Dermis microvascular lymphatic vessel endothelial cell (primary cell): ENCODE measurements around the gene MED29. TPM values are rescaled to one million over a fixed set of nuclear protein-coding genes. Genes with fewer than 3 reads are reported as not detected.
A peak's percentile ranks its signal among the peaks of the same experiment; 100 is the strongest.

Experiments
- DNase-seq, 2 donors: peaks; one replicate each; pipeline versions ENCODE4 v3.0.0 to v3.0.0-alpha.2; 2010; ENCODE audit warnings: low read depth in 2 of 2
- total RNA-seq: library from RNA; depleted of rRNA; stranded (reverse); fragments of >200 nt; gene quantifications from 2 replicates; pipeline ENCODE4 v1.2.1, GENCODE V29; 2014

The MED29 gene
- total RNA-seq, 1 donor from 2014 or later: 11.6 TPM

DNA sequence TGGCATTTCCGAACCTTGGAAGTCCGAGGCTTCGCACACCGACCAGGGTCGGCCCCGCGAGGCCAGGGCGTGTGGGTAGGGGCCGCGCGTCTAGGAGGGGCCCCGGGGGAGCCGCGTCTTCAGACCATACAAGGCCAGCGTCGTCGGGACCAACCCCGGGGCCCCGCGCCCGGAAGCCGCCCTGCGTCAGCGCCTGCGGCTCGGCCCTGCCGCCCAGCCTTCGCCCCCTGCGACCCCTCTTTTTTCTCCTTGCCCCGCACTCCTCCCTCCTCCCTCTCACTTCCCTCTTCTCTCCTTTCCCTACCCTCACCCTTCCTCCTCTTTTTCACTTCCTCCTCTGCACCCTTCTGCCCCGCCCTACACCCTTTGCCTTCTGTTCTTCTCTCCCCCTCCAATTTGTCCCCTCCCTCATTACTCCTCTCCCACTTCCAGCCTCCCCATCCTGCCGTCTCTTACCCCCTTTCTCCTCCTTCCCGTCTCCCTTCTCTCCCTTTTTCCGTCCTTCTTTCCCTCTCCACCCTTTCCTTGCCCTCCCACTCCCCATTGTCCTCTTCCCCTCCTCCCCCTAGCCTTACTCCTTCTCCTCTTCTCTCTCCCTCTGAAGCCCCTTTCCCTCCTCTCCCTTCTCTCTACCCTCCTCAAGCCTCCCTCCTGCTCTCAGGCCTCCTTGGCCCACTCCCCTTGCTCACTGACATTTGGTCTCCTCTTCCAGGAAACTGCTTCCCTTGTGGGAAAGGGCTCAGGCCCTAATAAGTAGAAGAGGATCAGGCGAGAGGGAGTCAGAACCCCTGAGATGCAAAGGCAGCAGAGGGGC lies 19.0 kb downstream of the MED29 start:
- DNase-seq: peak; percentile 24 to 60

DNA sequence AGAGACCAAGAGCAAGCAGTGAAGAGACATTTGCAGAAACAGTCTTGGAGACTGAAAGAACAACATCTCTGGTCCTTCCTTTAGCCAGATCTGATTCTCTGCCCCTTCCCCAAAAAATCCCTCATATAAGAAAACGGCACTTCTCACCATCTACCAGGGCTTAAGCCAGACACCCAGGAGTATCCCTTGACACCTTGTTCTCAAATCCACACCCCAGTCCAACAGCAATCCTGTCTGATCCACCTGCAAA lies 19.6 kb downstream of the MED29 start:
- DNase-seq: no peak

DNA sequence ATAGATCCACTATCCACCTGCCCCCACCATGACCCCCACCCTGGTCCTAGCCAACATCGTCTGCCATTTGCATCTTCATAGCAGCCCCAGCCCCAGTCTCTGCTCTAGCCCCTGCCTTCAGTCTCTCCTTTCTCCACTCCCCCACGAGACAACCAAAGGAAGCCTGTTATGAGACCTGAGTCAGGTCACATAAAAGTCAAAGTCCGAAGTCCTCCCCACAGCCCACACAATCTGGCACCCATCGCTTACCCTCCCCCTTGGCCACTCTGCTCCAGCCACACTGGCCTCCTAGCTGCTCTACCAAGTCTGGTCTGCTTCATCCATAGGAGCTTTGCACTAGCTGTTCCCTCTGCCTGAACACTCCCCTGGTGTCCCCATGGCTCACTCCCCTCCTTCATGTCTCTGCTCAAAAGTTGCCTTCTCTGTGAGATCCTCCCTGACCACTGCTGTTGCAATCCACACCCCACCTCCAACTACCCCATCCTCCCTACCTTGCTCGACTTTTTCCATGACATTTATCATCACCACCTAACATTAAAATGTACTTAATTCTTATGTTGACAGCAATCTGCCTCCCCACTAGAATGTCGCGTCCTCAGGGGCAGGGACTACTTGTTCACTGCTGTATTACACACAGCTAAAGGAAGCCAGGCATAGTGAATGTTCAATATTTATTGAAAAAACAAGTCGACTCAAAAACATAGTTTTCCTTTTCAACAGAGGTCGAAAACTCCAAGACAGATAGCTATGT lies 20.1 kb downstream of the MED29 start:
- peak; percentile 55 to 71 for DNase-seq

DNA sequence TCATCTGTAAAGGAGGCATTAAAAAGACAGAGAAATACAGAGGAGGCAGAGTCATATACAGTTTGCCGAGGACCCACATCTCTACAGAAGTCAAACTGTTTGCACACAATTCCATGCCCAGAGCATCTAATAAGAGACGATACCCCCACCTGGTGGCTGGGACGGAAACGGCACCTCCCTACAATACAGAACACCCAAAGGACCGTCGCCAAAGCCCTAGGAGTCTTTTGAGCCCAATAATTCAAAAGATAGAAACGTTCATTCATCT lies 20.6 kb downstream of the MED29 start:
- peak; percentile 86 to 92 for DNase-seq

DNA sequence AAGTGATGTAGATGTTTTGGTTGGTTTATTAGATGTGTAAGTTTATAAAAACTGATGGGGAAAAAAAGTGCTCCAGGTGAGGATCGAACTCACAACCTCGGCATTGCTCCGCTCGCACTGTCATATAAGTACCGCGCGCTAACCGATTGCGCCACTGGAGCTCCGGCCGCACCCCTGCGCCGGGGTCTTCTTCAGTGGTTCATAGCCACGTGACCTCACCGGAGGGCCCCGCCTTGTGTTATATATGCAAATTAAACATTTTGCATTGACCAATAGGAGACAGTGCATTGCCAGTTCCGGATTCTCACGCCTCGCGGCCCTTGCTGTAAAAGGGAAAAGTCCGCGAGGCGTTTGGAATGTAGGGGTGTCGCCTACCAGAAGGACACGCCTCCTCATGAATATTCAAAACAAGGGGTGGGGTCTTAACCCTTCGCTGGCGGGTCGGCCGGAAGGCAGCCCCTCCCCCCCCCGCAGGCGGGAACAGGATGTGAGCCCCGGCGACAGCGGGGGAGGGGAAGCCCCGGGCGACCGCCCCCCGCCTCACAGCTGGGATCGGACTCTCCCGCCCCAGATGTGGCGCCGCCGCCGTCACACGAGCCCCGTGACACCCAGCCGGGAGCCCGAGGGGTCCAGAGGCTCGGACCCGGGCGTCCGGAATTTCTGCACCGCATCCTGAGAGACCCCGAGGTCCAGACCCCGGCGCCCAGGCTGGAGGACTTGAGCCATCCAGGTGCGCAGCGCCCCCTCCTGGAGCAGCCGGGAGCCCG lies 21.1 kb downstream of the MED29 start, which contains the start of gene PLEKHG2:
PLEKHG2 (plus strand) TSS at position 570 of the 767 bp plus-strand sequence. CDS start 1,418 bp downstream, outside the sequence.
- peak; percentile 100 for DNase-seq

DNA sequence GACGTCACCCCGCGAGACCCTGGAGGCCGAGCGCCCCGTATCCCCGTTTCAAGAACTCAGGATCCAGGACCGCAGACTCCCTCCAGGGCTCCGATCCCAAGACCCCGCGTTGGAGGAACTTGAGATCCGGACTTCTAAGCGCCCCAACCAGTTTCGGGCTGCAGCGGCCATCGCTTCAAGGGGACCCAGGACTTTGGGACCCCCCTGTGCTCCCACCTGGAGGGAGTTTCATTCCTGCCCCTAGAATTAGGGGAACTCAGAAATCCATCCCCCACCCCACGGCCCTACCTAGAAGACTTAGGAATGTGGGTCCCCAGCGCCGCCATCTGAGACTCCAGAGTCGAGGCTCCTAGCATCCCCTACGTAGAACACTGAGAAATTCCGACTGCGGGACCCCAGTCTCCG lies 21.7 kb downstream of the MED29 start:
- DNase-seq: no peak

DNA sequence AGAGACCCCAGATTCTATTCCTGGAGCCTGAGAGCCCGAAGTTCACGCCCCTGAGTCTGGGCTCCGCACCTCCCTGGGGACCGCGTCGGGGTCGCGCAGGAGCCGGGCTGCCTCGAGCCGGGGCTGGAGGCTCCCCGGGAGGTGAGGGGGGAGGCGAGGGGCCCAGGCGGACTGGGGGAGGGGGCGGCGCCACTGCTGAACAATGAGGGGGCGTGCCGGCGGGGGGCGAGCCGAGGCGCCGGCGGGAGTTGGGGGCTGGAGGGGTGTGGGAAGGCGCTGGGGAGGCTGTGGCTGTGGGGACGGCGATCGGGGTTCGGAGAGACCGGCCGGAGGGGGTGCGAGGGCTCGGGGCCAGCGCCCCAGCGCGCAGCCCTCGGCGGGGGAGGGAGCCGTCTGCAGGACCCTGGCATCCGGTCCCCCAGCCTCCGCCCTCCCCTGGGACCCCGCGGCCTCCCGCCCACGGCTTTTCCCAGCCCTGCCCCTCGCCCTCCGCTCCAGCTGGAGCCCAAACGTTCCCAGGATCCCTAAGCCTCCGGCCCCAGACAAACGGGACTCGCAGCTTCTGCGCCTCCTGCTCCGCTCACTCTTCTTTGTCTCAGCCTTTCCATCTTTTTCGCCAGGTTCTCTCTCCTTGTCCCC lies 22.2 kb downstream of the MED29 start:
- DNase-seq: peak in 1 of 2 donors; percentile 74

GRCh38 chr19:39413911-39414608 lies 22.9 kb downstream of the MED29 start:
- DNase-seq: peak in 1 of 2 donors; percentile 41

GRCh38 chr19:39415111-39416046 lies 24.2 kb downstream of the MED29 start:
- DNase-seq: no peak

DNA sequence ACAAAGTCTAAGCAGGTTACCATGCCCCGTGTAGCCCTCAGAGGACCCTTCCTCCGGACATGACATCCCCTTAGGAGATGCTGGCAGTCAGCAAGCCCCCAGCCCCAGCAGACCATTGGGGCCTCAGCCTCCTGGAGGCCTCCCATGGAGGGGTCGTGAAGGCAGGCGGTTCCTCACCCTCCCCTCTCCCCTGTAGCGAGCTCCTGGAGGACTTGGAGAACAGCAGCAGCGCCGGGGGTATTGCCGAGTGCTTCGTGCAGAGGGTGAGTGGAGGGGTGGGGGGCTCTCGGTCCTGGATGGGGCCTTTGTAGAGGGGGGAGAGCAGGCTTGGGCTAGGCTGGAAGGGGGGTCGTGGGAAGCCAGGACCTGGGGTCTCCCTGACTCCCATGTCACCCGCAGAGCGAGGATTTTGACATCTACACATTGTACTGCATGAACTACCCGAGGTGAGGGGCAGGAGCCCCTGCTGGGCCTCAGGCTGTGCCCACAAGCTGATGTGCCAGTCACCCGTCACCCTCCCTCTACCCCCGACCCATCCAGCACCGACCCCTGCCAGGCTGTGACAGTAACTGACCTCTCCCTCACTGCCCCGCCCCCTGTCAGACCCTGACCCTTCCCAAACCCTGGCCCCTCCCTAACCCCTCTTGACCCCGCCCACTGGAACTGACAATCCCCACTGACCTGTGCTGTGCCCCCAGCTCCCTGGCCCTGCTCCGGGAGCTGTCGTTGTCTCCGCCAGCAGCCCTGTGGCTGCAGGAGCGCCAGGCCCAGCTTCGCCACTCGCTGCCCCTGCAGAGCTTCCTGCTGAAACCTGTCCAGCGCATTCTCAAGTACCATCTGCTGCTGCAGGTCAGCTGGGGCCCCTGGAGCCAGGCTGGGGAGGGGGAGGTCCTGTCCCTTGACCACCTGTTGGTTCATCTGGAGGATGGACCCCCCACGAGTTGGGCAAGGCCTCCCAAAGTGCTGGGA lies 25.3 kb downstream of the MED29 start:
- DNase-seq: no peak

GRCh38 chr19:39417463-39418181 lies 26.4 kb downstream of the MED29 start:
- DNase-seq: no peak

DNA sequence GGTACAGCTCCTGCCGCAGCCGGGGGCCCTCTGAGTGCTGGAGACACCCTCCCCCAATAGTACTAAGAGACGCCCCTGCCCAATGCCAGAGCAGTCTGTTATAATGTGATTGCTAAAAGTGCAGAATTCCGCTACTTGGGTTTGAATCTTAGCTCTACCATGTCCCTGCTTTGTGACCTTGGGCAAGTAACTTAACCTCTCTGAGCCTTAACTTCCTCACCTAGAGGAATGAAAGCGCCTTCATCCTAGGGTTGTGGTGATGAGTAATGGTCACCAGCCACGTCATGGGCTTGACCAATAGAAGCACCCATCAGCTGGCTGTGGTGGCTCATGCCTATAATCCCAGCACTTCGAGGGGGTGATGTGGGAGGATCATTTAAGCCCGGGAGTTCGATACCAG lies 27.8 kb downstream of the MED29 start:
- DNase-seq: no peak

DNA sequence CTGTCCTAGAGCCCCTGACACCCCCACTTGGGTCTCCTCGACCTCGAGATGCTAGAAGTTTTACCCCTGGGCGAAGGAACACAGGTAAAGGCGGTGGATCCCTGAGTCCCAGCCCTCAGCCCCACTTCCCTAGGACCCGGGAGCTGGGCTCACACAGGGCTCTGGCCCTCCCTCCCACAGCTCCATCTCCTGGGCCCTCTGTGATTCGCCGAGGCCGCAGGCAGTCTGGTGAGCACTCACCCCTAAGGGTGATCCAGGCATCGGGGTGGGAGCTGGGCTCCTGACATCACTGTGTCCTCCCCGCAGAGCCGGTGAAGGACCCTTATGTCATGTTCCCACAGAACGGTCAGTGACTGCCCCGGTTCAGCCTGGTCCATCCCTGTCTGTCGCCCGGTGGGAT lies 29.6 kb downstream of the MED29 start:
- DNase-seq: no peak

DNA sequence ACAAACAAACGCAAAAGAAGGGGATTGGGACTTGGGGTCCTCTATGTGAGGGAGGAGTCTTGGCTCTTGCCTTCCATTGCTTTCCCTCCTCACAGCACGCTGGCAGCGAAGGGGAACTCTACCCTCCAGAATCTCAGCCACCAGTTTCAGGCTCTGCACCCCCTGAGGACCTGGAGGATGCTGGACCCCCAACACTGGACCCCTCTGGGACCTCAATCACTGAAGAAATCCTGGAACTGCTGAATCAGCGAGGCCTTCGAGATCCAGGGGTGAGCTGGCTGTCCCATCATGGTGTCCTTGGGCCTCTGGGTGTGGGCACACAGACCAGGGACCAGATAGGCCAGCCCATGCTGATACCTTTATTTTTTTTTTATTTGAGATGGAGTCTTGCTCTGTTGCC lies 30.8 kb downstream of the MED29 start:
- no peak for DNase-seq

GRCh38 chr19:39423258-39424086 lies 32.3 kb downstream of the MED29 start:
- no peak for DNase-seq

DNA sequence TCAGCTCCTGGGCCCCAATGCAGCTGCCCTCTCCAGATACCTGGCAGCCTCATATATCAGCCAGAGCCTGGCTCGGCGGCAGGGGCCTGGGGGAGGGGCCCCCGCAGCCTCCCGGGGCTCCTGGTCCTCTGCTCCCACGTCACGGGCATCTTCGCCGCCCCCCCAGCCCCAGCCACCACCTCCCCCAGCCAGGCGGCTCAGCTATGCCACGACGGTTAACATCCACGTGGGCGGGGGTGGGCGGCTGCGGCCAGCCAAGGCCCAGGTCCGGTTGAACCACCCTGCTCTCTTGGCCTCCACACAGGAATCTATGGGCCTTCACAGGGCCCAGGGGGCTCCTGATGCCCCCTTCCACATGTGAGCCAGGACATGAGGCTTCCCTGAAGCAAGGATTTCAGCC lies 33.8 kb downstream of the MED29 start:
- DNase-seq: no peak

DNA sequence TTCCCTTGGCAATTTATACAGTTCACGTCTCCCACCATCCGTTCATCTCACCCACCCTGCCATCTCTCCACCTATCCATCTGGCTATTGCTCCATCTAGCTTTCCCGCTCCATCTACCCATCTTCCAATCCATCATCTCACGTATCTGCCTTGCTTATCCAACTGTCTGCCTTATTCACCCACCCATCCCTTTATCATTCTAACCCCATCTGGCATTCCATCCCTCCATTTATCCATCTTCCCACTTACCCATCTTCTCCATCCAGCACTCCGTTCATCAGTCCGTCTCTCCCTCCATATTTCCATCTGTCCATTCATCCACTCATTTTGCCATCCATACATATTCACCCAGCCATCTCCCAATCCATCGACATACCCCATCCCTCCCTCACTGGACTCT lies 34.6 kb downstream of the MED29 start:
- DNase-seq: no peak

GRCh38 chr19:39426170-39426569 lies 35.0 kb downstream of the MED29 start:
- DNase-seq: no peak
